ENCODE results near the gene CACNA1I. TPM values are rescaled to one million over a fixed set of nuclear protein-coding genes. Genes with fewer than 3 reads are reported as not detected.

The CACNA1I gene
- total and polyA plus RNA-seq, 2 experiments from 2014 or later, result 0.42 to 2.4 TPM

DNA sequence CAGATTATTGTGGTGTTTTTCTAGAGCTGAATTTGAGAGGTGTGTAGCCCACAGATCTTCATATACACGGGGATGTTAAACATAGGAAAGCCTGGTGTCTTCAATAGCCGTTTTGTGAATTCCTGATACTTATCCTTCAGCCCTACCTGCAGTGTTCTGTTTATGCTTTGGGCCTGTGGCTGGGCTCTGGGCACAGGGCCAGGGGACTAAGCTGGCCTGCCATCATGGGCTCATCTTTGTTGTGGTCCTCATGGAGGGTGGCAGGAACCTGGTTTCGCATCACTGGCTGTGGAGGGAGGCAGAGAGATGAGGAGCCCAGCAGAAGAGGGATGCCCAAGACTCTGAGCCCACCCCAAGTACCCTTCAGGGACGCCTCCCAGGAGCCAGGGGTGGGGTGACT lies 112.4 kb downstream of the CACNA1I start:
- TF ChIP-seq ZNF331 (CRISPR knock-in tag; IDR thresholded peaks at IDR 0.05; ENCODE audit: low read depth) (no peak), CREB1 (CRISPR knock-in tag; IDR thresholded peaks at IDR 0.05; ENCODE audit: low read depth) (no peak), ZNF114 (CRISPR knock-in tag; IDR thresholded peaks at IDR 0.05) (no peak), STAT1 (IDR thresholded peaks at IDR 0.05; ENCODE audit: unreplicated experiment) (no peak), CTCF (conservative IDR thresholded peaks at IDR 0.05; ENCODE audit: low read depth in 2 of 2) (no peak), EZH2 (IDR thresholded peaks at IDR 0.05; ENCODE audit: low read depth, unreplicated experiment) (no peak), POLR2AphosphoS5 (IDR thresholded peaks at IDR 0.05; ENCODE audit: low read depth) (no peak), ZNF462 (CRISPR knock-in tag; IDR thresholded peaks at IDR 0.05) (no peak)
- Histone ChIP-seq H3K27ac (ENCODE audit: low read depth) (no peak overlapping the region), H3K27me3 (ENCODE audit: insufficient read depth) (no peaks in the 10 kb centered on the region), H2AFZ (no peak overlapping the region), H3K4me2 (no peak overlapping the region), H3F3A (replicated peaks; ENCODE audit: low read depth) (no peaks in the 10 kb centered on the region), H3K4me1 (ENCODE audit: insufficient read depth) (no peaks in the 10 kb centered on the region), H3K36me3 (ENCODE audit: insufficient read depth) (no peaks in the 10 kb centered on the region), H3K79me2 (replicated peaks; ENCODE audit: insufficient read depth) (no peaks in the 10 kb centered on the region), H4K20me1 (replicated peaks; ENCODE audit: insufficient read depth) (no peaks in the 10 kb centered on the region), H3K4me3 (no peak overlapping the region), H3K9me2 (ENCODE audit: insufficient read depth) (no peaks in the 10 kb centered on the region)
- peaks cover 10% of the 10 kb centered on the region for H3K27me3 Mint-ChIP-seq (ENCODE audit: insufficient read depth, low read depth, poor library complexity)
- no peaks in the 10 kb centered on the region for H3K9me3 Mint-ChIP-seq
- H3K36me3 Mint-ChIP-seq (ENCODE audit: low read depth), result peaks cover 3% of the 10 kb centered on the region; the same call in 1 of the 3 replicates
- no peak overlapping the region for H3K27ac Mint-ChIP-seq
- no peak for DNase-seq (ENCODE audit: low spot score)
- H3K4me3 Mint-ChIP-seq, result no peak overlapping the region
- H3K4me1 Mint-ChIP-seq, result no peaks in the 10 kb centered on the region
- ATAC-seq, result no peak

All from GM23338 (cell line).